Calu3 (cell line): ENCODE results near the gene MCRS1. TPM values are rescaled to one million over a fixed set of nuclear protein-coding genes. Genes with fewer than 3 reads are reported as not detected.

Experiments
- BruUV-seq: library from RNA; stranded (reverse); fragments of 400-500 nt; replicated peaks from 2 replicates; lab custom pipeline; 2021; lab: Mats Ljungman, UMichigan
- CTCF ChIA-PET: fragments of 300-600 bp; sonication (Branson Sonifier 250); formaldehyde crosslinking; loops from one replicate; lab custom pipeline; 2022; ENCODE audit warnings: antibody characterized with exemption; lab: Charles Lee
- DNase-seq: peaks from one replicate; pipeline ENCODE4 v3.0.0; 2022
- H3K27ac Mint-ChIP-seq: one replicate; pipeline ENCODE4 v1.8.0; 2022; ENCODE audit warnings: mixed read lengths; ENCODE audit not compliant: unreplicated experiment
- H3K27me3 Mint-ChIP-seq: one replicate; pipeline ENCODE4 v1.8.0; 2022; ENCODE audit warnings: mixed read lengths; ENCODE audit not compliant: unreplicated experiment
- H3K36me3 Mint-ChIP-seq: one replicate; pipeline ENCODE4 v1.8.0; 2022; ENCODE audit warnings: mild to moderate bottlenecking, moderate library complexity, mixed read lengths; ENCODE audit not compliant: insufficient read depth, unreplicated experiment
- H3K4me1 Mint-ChIP-seq: one replicate; pipeline ENCODE4 v1.8.0; 2022; ENCODE audit warnings: mild to moderate bottlenecking, low read depth, mixed read lengths; ENCODE audit not compliant: unreplicated experiment
- H3K4me3 Mint-ChIP-seq: one replicate; pipeline ENCODE4 v1.8.0; 2022; ENCODE audit warnings: mild to moderate bottlenecking, low read depth, moderate library complexity, mixed read lengths; ENCODE audit not compliant: unreplicated experiment
- H3K9me3 Mint-ChIP-seq: one replicate; pipeline ENCODE4 v1.8.0; 2022; ENCODE audit warnings: low read depth, mixed read lengths; ENCODE audit not compliant: unreplicated experiment
- CTCF ChIP-seq: fragments of 200-600 bp; IDR thresholded peaks from one replicate; pipeline ENCODE4 v1.8.0; 2022; ENCODE audit warnings: antibody characterized with exemption; ENCODE audit not compliant: unreplicated experiment
- intact Hi-C: fragments of 100-400 bp; cut with micrococcal nuclease; formaldehyde crosslinking; loops from one replicate; pipeline ENCODE4 v1.10.0; 2022; ENCODE audit not compliant: unreplicated experiment
- total RNA-seq: library from RNA; stranded (reverse); gene quantifications from 2 replicates; pipeline ENCODE4 v1.2.3, GENCODE V29; 2022

The MCRS1 gene
- total RNA-seq, 1 experiment from 2014 or later, result 38.0 TPM

- BruUV-seq, result no TSS peak
- Mint-ChIP-seq H3K27ac (no peak overlapping the region), H3K27me3 (peaks cover 14% of the 10 kb centered on the region), H3K9me3 (no peaks in the 10 kb centered on the region), H3K36me3 (peaks cover 17% of the 10 kb centered on the region), H3K4me3 (no peak overlapping the region), H3K4me1 (no peaks in the 10 kb centered on the region)
- TF ChIP-seq CTCF, result no peak
- CTCF ChIA-PET, result interaction anchor here (0.6 kb wide), 1 partner anchor 63 kb away, joined by 3 read pairs; no protein-coding TSS in a partner anchor
- intact Hi-C loops, result no loop called here
- no peak for DNase-seq
These were observed 12.1 kb downstream of the MCRS1 start for GRCh38 chr12:49555631-49556390.

GRCh38 chr12:49554266-49554665 lies 13.7 kb downstream of the MCRS1 start:
- Mint-ChIP-seq H3K27ac (no peak overlapping the region), H3K27me3 (peaks cover 24% of the 10 kb centered on the region), H3K4me3 (no peak overlapping the region), H3K9me3 (no peaks in the 10 kb centered on the region), H3K36me3 (peaks cover 11% of the 10 kb centered on the region), H3K4me1 (no peaks in the 10 kb centered on the region)
- intact Hi-C loops, result no loop called here
- CTCF ChIA-PET, result interaction anchor here (0.8 to 2.4 kb wide), 4 partner anchors 26 to 257 kb away, joined by 3 to 21 read pairs (median 8); no protein-coding TSS in a partner anchor
- no peak for TF ChIP-seq CTCF
- no TSS peak for BruUV-seq
- no peak for DNase-seq

GRCh38 chr12:49553512-49554088 lies 14.3 kb downstream of the MCRS1 start:
- TF ChIP-seq CTCF, result peak; percentile 60
- H3K4me1 Mint-ChIP-seq, result no peaks in the 10 kb centered on the region
- no peaks in the 10 kb centered on the region for H3K9me3 Mint-ChIP-seq
- no peak overlapping the region for H3K27ac Mint-ChIP-seq
- intact Hi-C loops, result loop anchor here (1.0 kb wide), 1 partner anchor 195 kb away; no protein-coding TSS in a partner anchor
- H3K36me3 Mint-ChIP-seq, result peaks cover 11% of the 10 kb centered on the region
- BruUV-seq, result no TSS peak
- CTCF ChIA-PET, result interaction anchor here (0.8 to 2.4 kb wide), 4 partner anchors 27 to 256 kb away, joined by 3 to 21 read pairs (median 8); no protein-coding TSS in a partner anchor
- H3K27me3 Mint-ChIP-seq, result peaks cover 26% of the 10 kb centered on the region
- DNase-seq, result peak; percentile 25
- H3K4me3 Mint-ChIP-seq, result no peak overlapping the region

- H3K27ac Mint-ChIP-seq, result no peak overlapping the region
- intact Hi-C loops, result loop anchor here (1.0 kb wide), 1 partner anchor 195 kb away; no protein-coding TSS in a partner anchor
These were observed 15.0 kb downstream of the MCRS1 start for GRCh38 chr12:49552899-49553298.

More at GRCh38 chr12:49552899-49553298, 15.0 kb downstream of the MCRS1 start:
- BruUV-seq, result no TSS peak
- CTCF ChIA-PET, result interaction anchor here (1.3 to 2.4 kb wide), 3 partner anchors 27 to 221 kb away, joined by 4 to 21 read pairs (median 11); no protein-coding TSS in a partner anchor
- no peak for TF ChIP-seq CTCF
- H3K4me3 Mint-ChIP-seq, result no peak overlapping the region
- peaks cover 11% of the 10 kb centered on the region for H3K36me3 Mint-ChIP-seq
- H3K9me3 Mint-ChIP-seq, result no peaks in the 10 kb centered on the region
- DNase-seq, result no peak
- no peaks in the 10 kb centered on the region for H3K4me1 Mint-ChIP-seq
- H3K27me3 Mint-ChIP-seq, result peaks cover 33% of the 10 kb centered on the region
